Stimulated activated CD8-positive, alpha-beta memory T cell treated with anti-CD3 and anti-CD28 coated beads, Interleukin-7, amount 100 ng/mL, for 1 hour (primary cell): ENCODE results near the gene F2RL3.
"Not testable (repeated sequence)": the region's sequence is repeated elsewhere in the genome, so short reads cannot be mapped to it uniquely, and the experiment has no call there.

ENCODE experiments used
- DNase-seq, 2 donors: peaks; one replicate each; pipeline ENCODE4 v3.0.0-alpha.2; 2020; ENCODE audit warnings: low read depth in 2 of 2

Gene F2RL3

GRCh38 chr19:16874978-16875299 is 13.9 kb upstream of the F2RL3 start:
- DNase-seq: not testable (repeated sequence)

DNA sequence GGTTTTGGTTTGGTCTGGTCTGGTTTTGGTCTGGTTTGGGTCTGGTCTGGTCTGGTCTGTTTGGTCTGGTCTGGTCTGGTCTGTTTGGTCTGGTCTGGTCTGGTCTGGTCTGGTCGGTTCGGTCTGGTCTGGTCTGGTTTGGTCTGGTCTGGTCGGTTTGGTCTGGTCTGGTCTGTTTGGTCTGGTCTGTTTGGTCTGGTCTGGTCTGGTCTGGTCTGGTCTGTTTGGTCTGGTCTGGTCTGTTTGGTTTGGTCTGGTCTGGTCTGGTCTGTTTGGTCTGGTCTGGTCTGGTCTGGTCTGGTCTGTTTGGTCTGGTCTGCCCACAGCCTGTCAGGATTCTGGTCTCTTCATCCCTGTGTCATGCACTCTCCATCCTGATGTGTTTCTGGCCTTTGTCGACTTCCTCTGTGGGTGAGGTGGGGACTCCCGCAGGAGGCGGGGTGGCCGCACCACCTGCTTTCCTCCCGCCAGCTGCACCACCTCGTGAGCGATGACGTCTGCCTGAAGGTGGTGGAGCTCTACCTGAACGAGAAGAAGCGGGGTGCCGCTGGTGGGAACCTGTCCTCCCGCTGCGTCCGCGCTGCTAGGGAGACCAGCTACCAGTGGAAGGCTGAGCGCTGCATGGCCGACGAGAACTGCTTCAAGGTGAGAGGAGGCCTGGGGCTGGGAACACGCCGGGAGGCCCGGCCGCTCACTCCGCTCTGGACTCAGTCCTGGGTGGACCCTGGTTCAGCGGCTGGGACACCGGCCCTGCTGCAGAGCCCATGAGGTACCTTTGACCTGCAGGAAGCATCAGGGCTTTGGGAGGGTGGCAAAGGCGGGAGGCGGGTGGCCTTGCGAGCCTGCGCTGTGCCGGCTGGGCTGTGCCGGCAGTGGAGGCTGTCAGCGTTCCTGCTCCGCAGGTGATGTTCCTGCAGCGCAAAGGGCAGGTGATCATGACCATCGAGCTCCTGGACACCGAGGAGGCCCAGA is 12.9 kb upstream of the F2RL3 start:
- no peak for DNase-seq

- no peak for DNase-seq
Observed at GRCh38 chr19:16876904-16877361, 11.9 kb upstream of the F2RL3 start.

GRCh38 chr19:16877581-16877980 is 11.2 kb upstream of the F2RL3 start:
- DNase-seq: no peak

DNA sequence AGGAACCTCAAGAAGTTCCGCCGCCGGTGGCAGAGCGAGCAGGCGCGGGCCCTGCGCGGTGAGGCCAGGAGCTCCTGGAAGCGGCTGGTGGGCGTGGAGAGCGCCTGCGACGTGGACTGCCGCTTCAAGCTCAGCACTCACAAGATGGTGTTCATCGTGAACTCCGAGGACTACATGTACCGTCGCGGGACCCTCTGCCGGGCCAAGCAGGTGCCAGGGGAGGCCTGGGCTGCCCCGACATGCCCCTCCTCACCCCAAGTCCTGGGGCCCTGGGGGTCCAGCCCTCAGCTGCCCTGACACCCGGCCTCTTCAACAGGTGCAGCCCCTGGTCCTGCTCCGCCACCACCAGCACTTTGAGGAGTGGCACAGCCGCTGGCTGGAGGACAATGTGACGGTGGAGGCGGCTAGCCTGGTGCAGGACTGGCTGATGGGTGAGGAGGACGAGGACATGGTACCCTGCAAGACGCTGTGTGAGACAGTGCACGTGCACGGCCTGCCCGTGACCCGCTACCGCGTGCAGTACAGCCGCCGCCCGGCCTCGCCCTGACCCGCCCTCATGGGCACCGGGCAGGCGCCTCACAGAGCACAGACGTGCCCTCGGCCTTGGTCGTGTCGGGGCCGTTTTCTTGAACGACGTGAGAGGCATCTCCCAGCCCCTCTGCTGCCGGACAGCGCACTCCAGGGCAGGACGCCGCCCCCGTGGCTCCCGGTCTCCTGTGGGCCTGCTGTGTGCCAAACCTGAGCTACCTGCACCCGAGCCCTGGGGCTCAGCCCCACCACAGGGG is 10.4 kb upstream of the F2RL3 start:
- DNase-seq: no peak

DNA sequence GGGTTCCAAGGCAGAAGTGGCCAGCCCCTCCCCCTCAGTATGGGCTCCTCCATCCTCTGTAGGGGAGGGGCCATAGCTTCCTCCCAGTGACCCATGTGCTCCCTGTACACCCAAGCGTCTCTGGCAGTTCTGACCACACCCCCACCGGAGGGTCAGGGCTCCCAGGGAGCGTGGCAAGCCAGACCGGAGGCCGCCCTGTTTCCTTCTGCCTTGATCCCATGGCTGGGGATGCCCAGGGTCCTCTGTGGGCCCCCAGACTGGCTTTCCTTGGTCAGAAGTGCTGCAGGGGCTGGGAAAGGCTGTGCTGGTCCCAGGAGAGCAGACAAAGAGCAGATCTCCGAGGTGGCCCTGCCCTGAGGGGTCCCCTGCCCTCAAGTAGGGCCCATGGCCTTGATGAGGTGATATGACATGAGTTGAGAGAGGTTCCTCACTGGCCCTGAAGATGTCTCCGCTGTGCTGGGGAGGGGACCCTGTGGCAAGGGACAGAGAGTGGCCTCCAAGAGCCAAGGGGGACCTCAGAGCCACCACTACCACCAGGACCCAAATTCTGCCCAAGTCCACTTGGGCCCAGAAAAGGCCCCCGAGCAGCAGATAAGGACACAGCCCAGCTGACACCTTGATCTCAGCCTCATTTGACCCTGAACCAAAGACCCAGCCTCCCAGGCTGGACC is 7.8 kb upstream of the F2RL3 start:
- DNase-seq: no peak

DNA sequence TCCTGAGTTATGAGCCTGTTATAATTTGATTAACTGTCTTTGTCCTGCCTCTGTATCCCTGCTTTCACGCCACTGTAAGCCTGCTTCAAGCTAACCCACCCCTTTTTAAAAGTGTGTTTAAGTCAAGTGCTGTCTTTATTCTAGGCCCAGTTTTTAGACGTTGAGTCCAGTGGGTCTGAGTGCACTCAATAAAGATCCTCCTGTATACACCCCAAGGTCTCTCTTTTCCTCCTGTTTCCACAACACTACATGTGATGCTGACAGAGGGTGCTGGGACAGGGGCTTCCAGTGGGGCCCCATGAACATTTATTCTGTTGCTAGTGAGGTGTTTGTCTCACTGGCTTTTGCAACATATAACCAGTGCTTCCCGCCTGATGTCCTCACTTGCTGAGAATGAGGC is 6.7 kb upstream of the F2RL3 start:
- DNase-seq: no peak

DNA sequence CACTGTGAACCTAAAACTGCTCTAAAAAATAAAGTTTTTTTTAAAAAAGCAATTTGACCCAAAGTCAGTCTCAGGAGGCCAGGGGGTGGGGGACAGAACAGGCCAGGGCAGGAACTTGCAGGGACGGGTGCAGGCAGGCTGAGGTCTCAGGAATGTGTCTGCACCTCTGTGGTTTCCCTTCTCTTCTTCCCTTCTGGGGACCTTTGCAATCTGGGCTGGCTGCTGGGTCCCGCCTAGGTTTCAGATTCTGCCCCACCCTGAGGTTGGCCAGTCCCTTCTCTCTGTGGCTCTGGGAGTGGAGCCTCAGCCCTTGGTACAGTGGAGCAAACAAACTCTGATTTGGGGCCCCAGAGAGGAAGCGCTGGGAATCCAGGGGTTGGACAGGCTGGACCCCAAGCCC is 5.3 kb upstream of the F2RL3 start:
- no peak for DNase-seq

- no peak for DNase-seq
Observed at GRCh38 chr19:16885166-16885565, 3.6 kb upstream of the F2RL3 start.

GRCh38 chr19:16886305-16886880 is 2.4 kb upstream of the F2RL3 start:
- DNase-seq: no peak

DNA sequence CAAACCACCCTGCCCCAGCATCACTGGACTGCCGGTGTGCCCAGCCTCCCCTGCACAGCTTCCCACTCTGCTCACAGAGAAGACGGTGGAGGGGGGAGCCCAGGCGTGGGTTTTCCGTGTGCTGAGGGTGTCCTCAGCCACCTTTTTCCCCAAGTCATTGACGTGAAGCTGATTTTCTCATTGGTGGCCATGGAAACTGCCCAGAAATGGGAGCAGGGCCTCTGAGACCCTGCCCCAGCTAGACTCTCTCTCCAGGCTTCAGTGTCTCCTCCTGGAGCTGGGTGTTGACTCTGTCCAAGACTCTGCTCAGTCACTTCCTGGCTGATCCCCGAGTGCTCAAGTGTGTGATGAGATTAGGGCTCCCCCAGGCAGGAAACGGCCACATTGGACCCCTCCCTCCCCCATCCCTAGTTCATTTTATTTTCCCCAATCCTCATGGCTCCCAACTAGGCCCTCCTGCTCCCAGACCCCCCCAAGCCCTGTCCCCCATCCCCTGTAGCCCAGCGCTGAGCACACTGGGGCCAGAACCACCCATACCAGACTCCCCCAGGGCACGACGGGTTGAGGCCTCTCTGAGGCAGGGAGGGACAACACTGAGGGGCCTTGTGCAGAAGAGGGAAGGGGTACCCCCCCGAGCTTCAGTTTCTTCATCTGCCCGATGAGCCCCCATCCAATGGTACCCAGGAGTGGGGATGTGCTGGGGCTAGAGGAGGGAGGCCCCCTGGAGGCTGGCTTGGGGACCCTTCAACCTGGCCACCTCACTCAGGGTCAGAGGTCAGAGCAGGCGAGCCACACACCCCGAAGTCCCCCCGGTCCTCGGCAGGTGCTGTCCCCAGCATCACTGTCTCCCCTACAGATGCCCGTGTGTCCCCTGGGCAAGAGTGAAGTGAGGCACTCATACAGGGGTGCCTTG is 1.2 kb upstream of the F2RL3 start:
- no peak for DNase-seq

- DNase-seq: no peak
Observed at GRCh38 chr19:16889366-16889882, 625 bp downstream of the F2RL3 start.

GRCh38 chr19:16889883-16890460 is 1.2 kb downstream of the F2RL3 start:
- DNase-seq: no peak

DNA sequence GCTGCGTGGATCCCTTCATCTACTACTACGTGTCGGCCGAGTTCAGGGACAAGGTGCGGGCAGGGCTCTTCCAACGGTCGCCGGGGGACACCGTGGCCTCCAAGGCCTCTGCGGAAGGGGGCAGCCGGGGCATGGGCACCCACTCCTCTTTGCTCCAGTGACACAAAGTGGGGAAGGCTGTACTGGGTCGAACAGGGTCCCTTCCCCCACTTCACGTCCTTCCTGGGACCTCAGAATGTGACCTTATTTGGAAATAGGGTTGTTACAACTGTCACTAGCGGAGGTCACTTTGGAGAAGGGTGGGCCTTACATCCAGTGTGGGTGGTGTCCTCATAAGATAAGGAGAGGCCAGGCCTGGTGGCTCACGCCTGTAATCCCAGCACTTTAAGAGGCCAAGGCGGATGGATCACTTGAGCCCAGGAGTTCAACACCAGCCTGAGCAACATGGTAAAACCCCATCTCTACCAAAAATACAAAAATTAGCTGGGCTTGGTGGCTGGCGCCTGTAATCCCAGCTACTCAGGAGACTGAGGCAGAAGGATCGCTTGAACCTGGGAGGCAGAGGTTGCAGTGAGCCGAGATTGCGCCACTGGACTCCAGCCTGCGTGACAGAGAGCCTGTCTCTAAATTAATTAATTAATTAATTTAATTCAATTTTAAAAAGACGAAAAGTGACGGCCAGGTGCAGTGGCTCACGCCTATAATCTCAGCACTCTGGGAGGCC is 1.8 kb downstream of the F2RL3 start:
- DNase-seq: no peak

- no peak for DNase-seq
Observed at GRCh38 chr19:16891696-16892382, 3.0 kb downstream of the F2RL3 start.

DNA sequence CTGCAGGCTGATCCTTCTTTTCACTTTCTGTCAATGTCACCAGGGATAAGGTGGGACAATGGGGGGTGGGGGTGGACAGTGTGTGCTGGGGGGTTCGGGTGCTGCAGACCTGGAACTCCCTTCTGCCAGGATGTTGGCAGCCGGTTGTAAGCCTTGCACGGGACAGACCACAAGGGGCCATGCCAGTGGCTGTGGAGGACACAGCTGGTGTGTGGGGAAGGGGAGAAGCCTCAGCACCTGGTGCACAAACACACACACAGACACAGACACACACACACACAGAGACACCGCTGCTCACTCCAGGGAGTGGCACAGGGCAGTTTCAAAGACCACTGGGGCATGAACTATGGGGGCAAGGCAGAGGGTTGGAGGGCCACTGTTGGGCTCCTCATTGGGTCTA is 3.6 kb downstream of the F2RL3 start:
- DNase-seq: no peak

DNA sequence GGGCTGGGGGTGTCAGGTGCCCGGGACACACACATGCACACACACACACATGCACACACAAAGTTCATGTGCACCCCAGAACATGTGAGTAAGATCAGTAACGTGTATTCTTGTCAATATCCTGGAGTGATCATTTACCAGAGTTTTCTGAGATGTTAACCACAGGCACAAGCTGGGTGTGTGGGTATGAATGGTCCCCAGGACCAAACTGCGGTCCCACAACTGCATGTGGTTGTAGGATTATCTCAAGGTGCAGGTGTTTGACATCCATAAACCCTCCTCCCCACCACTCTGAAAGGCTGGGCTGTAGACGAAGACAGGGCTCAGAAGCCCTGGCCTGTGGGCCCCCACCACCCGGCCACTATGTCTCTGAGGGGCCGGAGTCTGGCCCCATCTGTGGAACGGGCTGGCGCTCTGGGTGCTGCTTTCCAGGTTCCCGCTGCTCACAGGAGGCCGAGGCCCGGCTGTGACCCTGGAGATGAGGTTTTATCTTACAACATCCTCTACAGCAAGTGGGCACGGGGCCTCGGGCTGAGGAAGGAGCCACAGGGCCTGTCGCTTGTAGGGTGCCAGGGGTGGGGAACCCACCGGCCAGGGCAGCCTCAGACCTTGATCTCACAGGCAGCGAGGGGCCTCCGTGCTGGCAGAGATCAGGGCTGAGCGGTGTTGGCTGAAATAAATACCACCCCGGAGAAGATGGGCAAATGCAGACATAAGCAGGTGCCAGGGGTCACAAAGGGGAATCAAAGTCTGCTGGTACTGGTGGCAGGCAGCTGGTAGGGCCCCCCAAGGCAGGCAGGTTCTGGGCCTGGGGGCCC is 4.3 kb downstream of the F2RL3 start:
- DNase-seq: no peak

DNA sequence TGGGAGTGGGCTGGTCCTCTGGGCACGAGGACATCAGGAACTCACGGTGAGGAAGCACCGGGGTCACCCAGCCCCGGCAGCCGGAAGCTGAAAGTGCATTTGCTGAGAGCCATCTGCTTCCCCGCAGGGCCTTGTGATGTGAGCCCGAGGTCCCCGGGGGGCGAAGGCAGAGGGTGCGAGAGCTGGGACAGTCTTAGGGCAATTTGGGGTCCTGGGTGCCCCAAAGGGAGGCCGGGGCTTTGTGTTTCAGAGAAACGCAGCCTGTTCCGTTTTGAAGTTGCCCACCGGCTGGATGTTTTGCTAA is 4.8 kb downstream of the F2RL3 start:
- no peak for DNase-seq
